Trophoblast cell (in vitro differentiated cells and primary cell): ENCODE results near the gene MAP4K5.

ENCODE experiments used
- DNase-seq, 2 donors: peaks; one replicate each; pipeline ENCODE4 v3.0.0-alpha.2; 2016
- H2AFZ ChIP-seq: 2 replicates; pipeline ENCODE4 v1.6.1; 2013; ENCODE audit warnings: low read length, moderate library complexity, mild to moderate bottlenecking; ENCODE audit not compliant: insufficient read depth, poor library complexity
- H2AK5ac ChIP-seq: 2 replicates; pipeline ENCODE4 v1.6.1; 2013; ENCODE audit warnings: mild to moderate bottlenecking, low read length
- H2BK120ac ChIP-seq: 2 replicates; pipeline ENCODE4 v1.6.1; 2013; ENCODE audit warnings: low read length, mild to moderate bottlenecking, moderate library complexity; ENCODE audit not compliant: insufficient read depth, poor library complexity
- H2BK12ac ChIP-seq: 2 replicates; pipeline ENCODE4 v1.6.1; 2013; ENCODE audit warnings: mild to moderate bottlenecking, low read length, moderate library complexity
- H2BK5ac ChIP-seq: 2 replicates; pipeline ENCODE4 v1.6.1; 2013; ENCODE audit warnings: low read length, low read depth, moderate library complexity, mild to moderate bottlenecking; ENCODE audit not compliant: poor library complexity
- H3K14ac ChIP-seq: 2 replicates; pipeline ENCODE4 v1.6.1; 2013; ENCODE audit warnings: mild to moderate bottlenecking, low read length
- H3K18ac ChIP-seq: 2 replicates; pipeline ENCODE4 v1.6.1; 2013; ENCODE audit warnings: mild to moderate bottlenecking, low read length
- H3K23ac ChIP-seq: 2 replicates; pipeline ENCODE4 v1.6.1; 2013; ENCODE audit warnings: low read length
- H3K27ac ChIP-seq: 2 replicates; pipeline ENCODE4 v1.5.1; 2013; ENCODE audit warnings: low read depth, mild to moderate bottlenecking, inconsistent platforms, low read length, moderate library complexity
- H3K27me3 ChIP-seq: 2 replicates; pipeline ENCODE4 v1.6.1; 2013; ENCODE audit warnings: inconsistent platforms, mild to moderate bottlenecking, low read length, moderate library complexity; ENCODE audit not compliant: insufficient read depth
- H3K36me3 ChIP-seq, 2 experiments: 1 replicate in 1 of 2; 2 replicates in 1 of 2; pipeline ENCODE4 v1.6.1; 2013; ENCODE audit warnings: low read length in 2 of 2, mild to moderate bottlenecking in 2 of 2, moderate library complexity in 1 of 2; ENCODE audit not compliant: insufficient read depth in 2 of 2, control insufficient read depth in 1 of 2
- H3K4ac ChIP-seq: 2 replicates; pipeline ENCODE4 v1.6.1; 2013; ENCODE audit warnings: low read depth, mild to moderate bottlenecking, low read length, moderate library complexity
- H3K4me1 ChIP-seq, 2 experiments: 1 replicate in 1 of 2; 2 replicates in 1 of 2; pipeline ENCODE4 v1.6.1; 2013; ENCODE audit warnings: low read length in 2 of 2, mild to moderate bottlenecking in 2 of 2, moderate library complexity in 1 of 2; ENCODE audit not compliant: insufficient read depth in 2 of 2, control insufficient read depth in 1 of 2
- H3K4me2 ChIP-seq: 2 replicates; pipeline ENCODE4 v1.6.1; 2013; ENCODE audit warnings: inconsistent platforms, mild to moderate bottlenecking, low read length, moderate library complexity
- H3K4me3 ChIP-seq: 2 replicates; pipeline ENCODE4 v1.5.1; 2013; ENCODE audit warnings: mild to moderate bottlenecking, low read depth, low read length, inconsistent platforms
- H3K79me1 ChIP-seq: one replicate; pipeline ENCODE4 v1.6.1; 2013; ENCODE audit warnings: low read length
- H3K79me2 ChIP-seq: 2 replicates; pipeline ENCODE4 v1.6.1; 2013; ENCODE audit warnings: low read length, mild to moderate bottlenecking; ENCODE audit not compliant: control insufficient read depth, insufficient read depth, poor library complexity
- H3K9ac ChIP-seq: 2 replicates; pipeline ENCODE4 v1.6.1; 2013; ENCODE audit warnings: mild to moderate bottlenecking, low read length
- H3K9me3 ChIP-seq: 2 replicates; pipeline ENCODE4 v1.6.1; 2013; ENCODE audit warnings: low read depth, mild to moderate bottlenecking, control low read depth, inconsistent platforms, low read length; ENCODE audit not compliant: insufficient read depth
- H4K12ac ChIP-seq: 2 replicates; pipeline ENCODE4 v1.6.1; 2013; ENCODE audit warnings: low read depth, mild to moderate bottlenecking, low read length, moderate library complexity
- H4K8ac ChIP-seq: 2 replicates; pipeline ENCODE4 v1.6.1; 2013; ENCODE audit warnings: low read depth, mild to moderate bottlenecking, low read length, moderate library complexity
- H4K91ac ChIP-seq: one replicate; pipeline ENCODE4 v1.6.1; 2013; ENCODE audit warnings: low read depth, mild to moderate bottlenecking, low read length, moderate library complexity
- WGBS: extraction: QIAGEN DNeasy Blood & Tissue Kit; methylation state at CpG from one replicate; pipeline ENCODE4 v1.1.7; 2013; ENCODE audit warnings: missing lambda C conversion rate; ENCODE audit not compliant: insufficient read length, insufficient coverage; ENCODE audit errors: extremely low coverage; 5-methylcytosine and 5-hydroxymethylcytosine counted together

The MAP4K5 gene

DNA sequence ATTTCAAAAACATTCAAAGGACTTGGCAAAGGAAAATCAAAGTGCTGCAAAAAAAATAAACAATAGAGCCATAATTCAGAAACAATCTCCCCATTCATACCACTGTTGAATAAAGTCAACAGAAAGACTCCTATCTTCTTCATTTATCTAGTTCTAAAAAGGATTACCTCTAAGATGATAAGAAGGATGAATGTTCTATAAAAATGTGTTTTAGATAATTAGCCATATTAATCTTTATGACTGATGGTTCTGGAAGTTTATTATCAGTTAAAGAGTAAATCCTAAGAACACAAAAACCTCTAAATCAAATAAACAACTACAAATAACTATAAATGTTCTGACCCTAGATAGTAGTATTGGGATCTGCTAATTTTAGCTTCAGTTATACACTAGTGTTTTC, 97.8 kb downstream of the MAP4K5 start:
- H3K4me2 ChIP-seq = no peak overlapping the region

DNA sequence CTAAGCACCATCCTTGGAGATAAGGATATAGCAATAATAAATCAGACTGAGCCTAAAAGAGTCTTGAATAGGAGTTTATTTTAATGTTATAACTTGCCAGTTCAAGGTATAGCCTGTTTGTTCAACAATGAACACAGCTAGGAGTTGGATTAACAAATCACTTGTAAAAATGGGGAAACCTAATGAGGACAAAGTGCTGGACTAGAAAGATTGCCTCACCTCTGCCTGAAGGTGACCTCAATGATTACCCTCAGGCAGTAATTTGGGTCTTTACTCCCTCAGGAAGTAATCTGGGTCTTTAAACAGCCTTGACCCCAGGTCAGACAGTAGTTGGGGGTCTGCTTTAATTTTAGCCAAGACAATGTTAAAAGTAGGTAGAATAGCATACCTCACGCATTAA, 100.2 kb downstream of the MAP4K5 start:
- Histone ChIP-seq H3K9me3 (no peaks in the 10 kb centered on the region), H3K27ac (no peak overlapping the region), H2AFZ (no peak overlapping the region), H3K14ac (no peak overlapping the region), H3K4me1 (no peaks in the 10 kb centered on the region), H3K23ac (no peak overlapping the region), H2BK12ac (no peak overlapping the region), H3K4ac (no peak overlapping the region), H4K91ac (no peak overlapping the region), H3K79me1 (no peaks in the 10 kb centered on the region), H2AK5ac (no peak overlapping the region), H4K8ac (no peak overlapping the region), H3K27me3 (no peaks in the 10 kb centered on the region), H2BK5ac (no peak overlapping the region), H3K4me2 (no peak overlapping the region), H3K18ac (no peak overlapping the region), H3K36me3 (peaks cover 2 to 4% of the 10 kb centered on the region in 2 experiments), H4K12ac (no peak overlapping the region), H3K79me2 (no peaks in the 10 kb centered on the region), H2BK120ac (no peak overlapping the region), H3K4me3 (no peak overlapping the region), H3K9ac (no peak overlapping the region)
- no peak for DNase-seq
- WGBS = no CpG with 5 or more reads among the region's 1 CpG

More for the DNA sequence above, 97.8 kb downstream of the MAP4K5 start:
- H3K23ac ChIP-seq = no peak overlapping the region
- H3K4me3 ChIP-seq = no peak overlapping the region
- H4K91ac ChIP-seq = no peak overlapping the region
- no peaks in the 10 kb centered on the region for H3K4me1 ChIP-seq
- no peak overlapping the region for H2BK5ac ChIP-seq
- H3K9me3 ChIP-seq = no peaks in the 10 kb centered on the region
- H3K79me1 ChIP-seq = no peaks in the 10 kb centered on the region
- no peak for DNase-seq
- H3K27ac ChIP-seq = no peak overlapping the region
- H3K18ac ChIP-seq = no peak overlapping the region
- H3K27me3 ChIP-seq = no peaks in the 10 kb centered on the region
- no peak overlapping the region for H2AFZ ChIP-seq
- H3K9ac ChIP-seq = no peak overlapping the region
- peaks cover 2 to 4% of the 10 kb centered on the region in 2 experiments for H3K36me3 ChIP-seq
- H3K4ac ChIP-seq = no peak overlapping the region
- H2BK120ac ChIP-seq = no peak overlapping the region
- no peak overlapping the region for H4K8ac ChIP-seq
- H2BK12ac ChIP-seq = no peak overlapping the region
- no peak overlapping the region for H4K12ac ChIP-seq
- no peaks in the 10 kb centered on the region for H3K79me2 ChIP-seq
- H2AK5ac ChIP-seq = no peak overlapping the region
- no peak overlapping the region for H3K14ac ChIP-seq

DNA sequence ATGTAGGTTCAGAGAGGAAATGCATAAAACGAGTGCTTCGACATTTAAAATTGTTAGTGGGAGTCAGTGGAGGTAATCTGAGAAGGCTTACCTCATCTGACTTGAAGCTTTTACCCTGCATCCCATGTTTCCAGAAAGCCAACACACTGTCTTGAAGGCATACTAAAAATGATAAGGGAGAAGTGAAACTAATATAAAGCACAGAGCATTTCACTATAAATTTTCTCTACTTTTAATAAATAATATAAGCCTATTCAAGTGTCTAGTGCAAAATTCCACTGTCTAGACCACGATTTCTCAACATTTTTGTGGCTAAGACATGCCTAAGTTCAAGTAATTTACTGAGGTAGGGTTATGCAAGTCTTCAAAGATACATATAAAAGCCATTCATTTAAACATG, 106.6 kb downstream of the MAP4K5 start:
- H4K12ac ChIP-seq = no peak overlapping the region
- H3K79me2 ChIP-seq = no peaks in the 10 kb centered on the region
- H3K27ac ChIP-seq = no peak overlapping the region
- H2BK5ac ChIP-seq = no peak overlapping the region
- H3K14ac ChIP-seq = no peak overlapping the region
- H3K79me1 ChIP-seq = no peaks in the 10 kb centered on the region
- peaks cover 6% of the 10 kb centered on the region in 2 experiments for H3K36me3 ChIP-seq
- H2BK12ac ChIP-seq = no peak overlapping the region
- H3K4me2 ChIP-seq = no peak overlapping the region
- no peak overlapping the region for H2AK5ac ChIP-seq
- no peak overlapping the region for H4K91ac ChIP-seq
- H3K4me1 ChIP-seq = peaks cover 0 to 3% of the 10 kb centered on the region in 2 experiments
- no peak overlapping the region for H3K4me3 ChIP-seq
- no CpG with 5 or more reads among the region's 3 CpGs for WGBS
- no peaks in the 10 kb centered on the region for H3K9me3 ChIP-seq
- H3K23ac ChIP-seq = no peak overlapping the region
- H4K8ac ChIP-seq = no peak overlapping the region
- H3K9ac ChIP-seq = no peak overlapping the region
- no peaks in the 10 kb centered on the region for H3K27me3 ChIP-seq
- no peak overlapping the region for H2BK120ac ChIP-seq
- peak in 1 of 2 donors; percentile 15 for DNase-seq
- H2AFZ ChIP-seq = no peak overlapping the region
- no peak overlapping the region for H3K4ac ChIP-seq
- no peak overlapping the region for H3K18ac ChIP-seq

DNA sequence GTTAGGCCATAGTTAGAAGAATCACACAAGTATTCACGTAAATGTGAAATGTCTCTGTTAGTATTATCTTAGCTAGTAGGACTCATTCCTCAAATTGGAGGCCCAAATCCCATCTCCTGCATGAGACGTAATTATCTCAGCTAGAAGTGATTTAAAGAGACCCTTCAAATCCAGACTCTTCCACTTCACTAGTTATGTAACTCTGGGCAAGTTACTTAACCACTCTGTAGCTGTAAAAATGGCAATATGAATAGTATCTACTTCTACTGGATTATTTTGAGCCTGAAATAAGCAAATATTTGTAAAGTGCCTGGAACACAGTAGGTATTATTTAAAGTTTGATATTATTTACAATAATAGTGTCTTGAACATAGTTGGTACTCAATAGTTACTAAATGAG, 107.3 kb downstream of the MAP4K5 start:
- Histone ChIP-seq H3K23ac (no peak overlapping the region), H2AFZ (no peak overlapping the region), H3K18ac (no peak overlapping the region), H4K8ac (no peak overlapping the region), H3K9me3 (no peaks in the 10 kb centered on the region), H2BK5ac (no peak overlapping the region), H2BK120ac (no peak overlapping the region), H4K91ac (no peak overlapping the region), H2AK5ac (no peak overlapping the region), H3K27ac (no peak overlapping the region), H2BK12ac (no peak overlapping the region), H3K79me1 (no peaks in the 10 kb centered on the region), H3K4me3 (no peak overlapping the region), H3K36me3 (peaks cover 9 to 10% of the 10 kb centered on the region in 2 experiments), H3K9ac (no peak overlapping the region), H4K12ac (no peak overlapping the region), H3K4me1 (peaks cover 0 to 3% of the 10 kb centered on the region in 2 experiments), H3K27me3 (no peaks in the 10 kb centered on the region), H3K79me2 (no peaks in the 10 kb centered on the region), H3K4me2 (no peak overlapping the region), H3K14ac (no peak overlapping the region), H3K4ac (no peak overlapping the region)
- no CpG with 5 or more reads among the region's 2 CpGs for WGBS
- DNase-seq = no peak
